Fibroblast of villous mesenchyme (primary cell): ENCODE results near the gene CEP20. TPM values are rescaled to one million over a fixed set of nuclear protein-coding genes. Genes with fewer than 3 reads are reported as not detected.

Source experiments
- DNase-seq: peaks from one replicate; pipeline ENCODE4 v3.0.0-alpha.2; 2010; ENCODE audit warnings: low read depth
- H3K4me3 ChIP-seq: 2 replicates; pipeline ENCODE4 v1.5.1; 2011; ENCODE audit warnings: low read depth, mild to moderate bottlenecking, low read length
- CTCF ChIP-seq: IDR thresholded peaks from 2 replicates; pipeline ENCODE4 v1.5.1; 2012; ENCODE audit warnings: low read depth, mild to moderate bottlenecking, low read length; ENCODE audit not compliant: insufficient read depth
- total RNA-seq: library from RNA; depleted of rRNA; stranded (reverse); fragments of >200 nt; gene quantifications from 2 replicates; pipeline ENCODE4 v1.2.3, GENCODE V29; 2012

CEP20 gene
- total RNA-seq, 1 donor = 50.1 TPM

- DNase-seq = peak; percentile 38
- TF ChIP-seq CTCF = no peak
- H3K4me3 ChIP-seq = no peak overlapping the region
These were observed 9.4 kb upstream of the CEP20 start for GRCh38 chr16:15897834-15898254.

- H3K4me3 ChIP-seq = no peak overlapping the region
- no peak for TF ChIP-seq CTCF
- no peak for DNase-seq
These were observed 8.8 kb upstream of the CEP20 start for GRCh38 chr16:15897121-15897780.

GRCh38 chr16:15894571-15895374, 6.4 kb upstream of the CEP20 start:
- no peak for TF ChIP-seq CTCF
- no peak overlapping the region for H3K4me3 ChIP-seq
- no peak for DNase-seq

- no peak for DNase-seq
- no peak for TF ChIP-seq CTCF
- no peak overlapping the region for H3K4me3 ChIP-seq
These were observed 3.1 kb upstream of the CEP20 start for GRCh38 chr16:15891508-15891907.

- H3K4me3 ChIP-seq = peak overlapping the region; percentile 99
- DNase-seq = no peak
- TF ChIP-seq CTCF = no peak
These were observed 1.1 kb downstream of the CEP20 start for GRCh38 chr16:15887283-15887682.

- TF ChIP-seq CTCF = no peak
- no peak for DNase-seq
- H3K4me3 ChIP-seq = no peak overlapping the region
These were observed 2.3 kb downstream of the CEP20 start for GRCh38 chr16:15886078-15886477.
